Measurements from ENCODE around the gene TTC23.
"Not testable (repeated sequence)": the region's sequence is repeated elsewhere in the genome, so short reads cannot be mapped to it uniquely, and the experiment has no call there.

TTC23 gene

DNA sequence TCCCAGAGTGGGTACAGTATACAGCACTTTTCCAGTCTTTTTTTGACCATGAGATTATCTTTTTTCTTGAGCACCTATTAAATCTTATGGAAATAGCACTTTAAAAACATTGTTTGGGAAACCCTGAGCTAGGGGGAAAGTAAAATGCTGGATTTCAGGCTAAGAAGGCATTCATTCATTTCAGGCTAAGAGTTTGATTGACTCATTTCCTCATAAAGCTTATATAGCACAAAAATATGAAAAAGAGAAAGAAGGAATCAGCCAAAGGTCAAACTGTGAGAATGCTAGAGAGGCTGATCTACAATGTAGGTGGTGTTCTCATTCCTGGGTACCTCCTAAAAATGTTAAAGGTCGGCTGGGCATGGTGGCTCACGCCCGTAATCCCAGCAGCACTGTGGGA is 10.5 kb downstream of the TTC23 start:
- H3K27ac ChIP-seq = no peak overlapping the region
- TF ChIP-seq, protein P1, sequence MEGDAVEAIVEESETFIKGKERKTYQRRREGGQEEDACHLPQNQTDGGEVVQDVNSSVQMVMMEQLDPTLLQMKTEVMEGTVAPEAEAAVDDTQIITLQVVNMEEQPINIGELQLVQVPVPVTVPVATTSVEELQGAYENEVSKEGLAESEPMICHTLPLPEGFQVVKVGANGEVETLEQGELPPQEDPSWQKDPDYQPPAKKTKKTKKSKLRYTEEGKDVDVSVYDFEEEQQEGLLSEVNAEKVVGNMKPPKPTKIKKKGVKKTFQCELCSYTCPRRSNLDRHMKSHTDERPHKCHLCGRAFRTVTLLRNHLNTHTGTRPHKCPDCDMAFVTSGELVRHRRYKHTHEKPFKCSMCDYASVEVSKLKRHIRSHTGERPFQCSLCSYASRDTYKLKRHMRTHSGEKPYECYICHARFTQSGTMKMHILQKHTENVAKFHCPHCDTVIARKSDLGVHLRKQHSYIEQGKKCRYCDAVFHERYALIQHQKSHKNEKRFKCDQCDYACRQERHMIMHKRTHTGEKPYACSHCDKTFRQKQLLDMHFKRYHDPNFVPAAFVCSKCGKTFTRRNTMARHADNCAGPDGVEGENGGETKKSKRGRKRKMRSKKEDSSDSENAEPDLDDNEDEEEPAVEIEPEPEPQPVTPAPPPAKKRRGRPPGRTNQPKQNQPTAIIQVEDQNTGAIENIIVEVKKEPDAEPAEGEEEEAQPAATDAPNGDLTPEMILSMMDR (conservative IDR thresholded peaks at IDR 0.05) = no peak

DNA sequence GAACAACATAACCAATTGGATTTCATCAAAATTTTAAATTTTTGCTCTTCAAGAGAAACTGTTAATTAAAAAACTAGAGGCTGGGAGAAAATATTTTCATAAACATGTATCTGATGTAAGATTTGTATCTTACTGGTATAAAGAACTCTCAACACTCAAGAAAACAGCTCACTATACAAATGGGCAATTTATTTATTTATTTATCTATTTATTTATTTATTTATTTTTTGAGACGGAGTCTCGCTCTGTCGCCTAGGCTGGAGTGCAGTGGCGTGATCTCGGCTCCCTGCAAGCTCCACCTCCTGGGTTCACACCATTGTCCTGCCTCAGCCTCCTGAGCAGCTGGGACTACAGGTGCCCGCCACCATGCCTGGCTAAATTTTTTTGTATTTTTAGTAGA is 15.2 kb downstream of the TTC23 start:
- not testable (repeated sequence) for H3K27ac ChIP-seq

DNA sequence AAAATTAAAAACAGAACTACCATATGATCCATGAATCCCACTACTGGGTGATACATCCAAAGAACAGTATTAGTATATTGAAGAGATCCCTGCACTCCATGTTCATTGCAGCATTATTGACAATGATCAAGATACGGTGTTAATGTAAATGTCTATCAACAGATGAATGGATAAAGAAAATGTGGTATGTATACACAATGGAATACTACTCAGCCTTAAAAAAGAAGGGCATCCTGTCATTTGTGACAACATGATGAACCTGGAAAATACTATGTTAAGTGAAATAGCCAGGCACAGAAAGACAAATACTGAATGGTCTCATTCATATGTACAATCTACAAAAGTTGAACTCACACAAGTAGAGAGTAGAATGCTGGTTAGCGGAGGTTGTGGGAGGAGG is 16.6 kb downstream of the TTC23 start:
- no peak overlapping the region for H3K27ac ChIP-seq
- TF ChIP-seq, protein P1 (conservative IDR thresholded peaks at IDR 0.05) = no peak

DNA sequence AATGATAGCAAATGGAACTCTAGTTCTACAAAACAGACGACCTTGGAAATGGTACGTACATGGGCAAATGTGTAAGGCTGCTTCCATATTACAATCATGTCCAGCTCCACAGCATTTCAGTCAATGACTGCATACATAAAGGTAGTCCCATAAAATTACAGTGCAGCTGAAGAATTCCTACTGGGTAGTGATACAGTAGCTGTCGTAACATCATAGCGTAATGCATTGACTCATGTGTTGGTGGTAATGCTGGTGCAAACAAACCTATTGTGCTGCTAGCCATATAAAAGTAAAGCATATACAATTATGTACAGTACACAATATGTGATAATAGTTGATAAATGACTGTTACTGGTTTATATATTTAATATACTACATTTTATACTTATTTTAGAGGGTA is 18.5 kb downstream of the TTC23 start:
- no peak overlapping the region for H3K27ac ChIP-seq
- TF ChIP-seq, protein P1 (conservative IDR thresholded peaks at IDR 0.05) = no peak

DNA sequence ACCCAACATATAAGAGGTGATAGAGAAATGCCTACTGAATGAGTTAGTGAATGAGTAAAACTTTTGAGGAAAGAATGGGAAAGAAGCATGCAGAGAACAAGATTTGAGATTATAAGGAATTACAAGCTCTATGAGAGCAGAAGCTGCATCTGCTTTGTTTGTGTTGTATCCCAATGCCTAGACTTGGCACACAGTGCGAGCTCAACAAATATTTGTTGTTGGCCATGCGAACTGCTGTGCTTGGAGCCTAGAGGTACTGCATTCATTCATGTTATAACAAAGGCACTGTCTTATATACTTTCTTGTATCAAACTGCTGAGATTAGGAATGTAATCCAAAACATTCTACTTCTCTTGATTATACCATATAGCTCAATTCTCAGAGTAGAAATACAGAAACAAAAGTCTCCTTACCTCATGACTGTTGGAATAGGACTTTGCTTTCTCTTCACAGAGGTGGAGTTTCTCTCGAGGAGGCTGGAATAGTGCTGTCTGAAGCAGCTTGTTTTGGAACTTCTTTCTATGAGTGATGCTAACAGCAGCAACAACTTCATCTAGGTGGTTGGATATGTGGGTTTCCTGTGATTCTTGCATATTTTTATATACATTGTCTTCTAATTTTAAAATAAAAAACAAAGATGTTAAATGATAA is 21.1 kb downstream of the TTC23 start:
- peak overlapping the region; percentile 70 for H3K27ac ChIP-seq
- TF ChIP-seq, protein P1 (conservative IDR thresholded peaks at IDR 0.05) = no peak

DNA sequence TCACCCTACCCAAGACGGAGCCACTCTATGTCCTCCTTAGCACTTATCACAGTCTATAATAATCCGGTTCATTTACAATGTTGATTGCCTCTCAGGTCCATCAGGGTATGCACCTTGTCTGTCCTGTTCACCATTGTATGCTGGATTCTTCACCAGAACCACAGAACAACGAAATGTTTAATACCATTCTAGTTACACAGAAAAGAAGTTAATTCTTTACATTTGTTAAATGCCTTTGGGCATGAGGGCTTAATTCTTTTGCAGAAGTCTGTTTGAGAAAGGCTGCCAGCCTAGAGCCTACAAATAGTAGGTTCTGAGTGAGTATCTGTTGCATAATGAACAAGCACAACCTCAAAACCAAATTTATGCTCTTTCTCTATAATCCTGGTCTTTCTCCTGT is 22.6 kb downstream of the TTC23 start:
- TF ChIP-seq, protein P1 (conservative IDR thresholded peaks at IDR 0.05) = no peak
- peak overlapping the region; percentile 70 for H3K27ac ChIP-seq

DNA sequence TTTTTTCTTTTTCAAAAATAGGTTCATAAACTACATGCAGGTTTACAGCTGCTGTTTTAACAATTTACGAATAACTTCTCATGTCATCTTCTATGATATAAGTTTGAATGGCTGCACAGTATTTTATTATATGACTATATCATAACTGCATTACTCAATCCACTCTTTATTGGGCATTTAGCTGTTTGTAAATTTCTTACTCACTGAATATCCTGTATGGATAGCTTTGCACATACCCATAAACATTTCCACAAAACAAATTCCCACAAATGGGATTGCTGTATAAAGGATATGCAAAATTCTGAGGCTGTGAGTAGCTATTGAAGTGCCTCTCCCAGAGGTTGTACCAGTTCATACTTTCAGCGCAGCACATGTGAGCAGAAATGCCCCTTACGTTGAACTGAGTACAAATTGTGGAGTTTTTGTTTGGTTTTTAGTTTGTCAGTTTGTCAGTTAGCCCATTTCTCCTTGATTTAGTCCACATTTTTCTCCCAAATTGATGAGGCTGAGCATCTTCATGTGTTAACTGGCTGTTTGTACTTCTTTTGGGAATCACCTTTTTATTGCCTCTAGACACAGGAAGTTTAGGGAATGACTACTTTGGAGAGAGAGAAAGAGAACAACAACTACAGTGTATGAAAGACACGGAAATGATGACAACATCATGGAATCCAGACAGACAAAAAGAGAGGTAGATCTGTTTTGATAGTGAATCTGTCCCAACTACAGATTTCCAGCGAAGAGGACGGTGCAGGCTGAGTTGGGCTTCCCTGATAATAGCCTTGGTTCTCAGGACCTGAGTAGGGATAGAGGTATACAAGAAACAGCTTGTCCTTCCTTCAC is 24.8 kb downstream of the TTC23 start:
- TF ChIP-seq, protein P1 (conservative IDR thresholded peaks at IDR 0.05) = no peak
- H3K27ac ChIP-seq = no peak overlapping the region
